NCI-H460 (cell line): ENCODE results near the gene CMTM8. TPM values are rescaled to one million over a fixed set of nuclear protein-coding genes. Genes with fewer than 3 reads are reported as not detected.

Experiments
- DNase-seq: peaks from one replicate; pipeline ENCODE4 v3.0.0-alpha.2; 2016; ENCODE audit warnings: low read depth; ENCODE audit errors: extremely low read depth
- small RNA-seq, 2 experiments: library from RNA; depleted of rRNA; stranded (forward); fragments of <200 nt; gene quantifications; one replicate each; pipeline ENCODE3, GENCODE V24; 2014
- total RNA-seq: library from RNA; depleted of rRNA; stranded (reverse); fragments of >200 nt; shearing (Covaris generic); gene quantifications from 2 replicates; pipeline ENCODE4 v1.2.3, GENCODE V29; 2014; rRNA removed

Gene CMTM8
- total RNA-seq, 1 experiment from 2014 or later, result 4.9 TPM

DNA sequence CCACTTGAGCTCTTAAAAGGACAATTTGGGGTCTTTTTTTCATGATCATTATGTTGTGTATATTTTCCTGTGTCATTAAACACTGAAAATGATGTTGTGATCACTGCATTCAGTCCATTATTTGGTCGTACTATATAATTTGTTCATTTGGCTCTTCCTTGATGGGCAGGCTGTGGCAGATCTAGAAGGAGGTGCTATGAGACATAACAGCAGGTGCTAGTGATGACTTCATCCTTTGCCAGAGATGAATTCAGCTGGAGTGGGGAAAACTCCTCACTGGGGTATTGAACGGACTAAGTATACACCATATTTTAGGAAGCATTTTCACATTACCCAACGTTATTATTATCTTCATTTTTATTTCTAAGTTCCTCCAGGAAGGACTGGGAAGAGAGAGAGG, 165.2 kb downstream of the CMTM8 start:
- DNase-seq, result no peak

DNA sequence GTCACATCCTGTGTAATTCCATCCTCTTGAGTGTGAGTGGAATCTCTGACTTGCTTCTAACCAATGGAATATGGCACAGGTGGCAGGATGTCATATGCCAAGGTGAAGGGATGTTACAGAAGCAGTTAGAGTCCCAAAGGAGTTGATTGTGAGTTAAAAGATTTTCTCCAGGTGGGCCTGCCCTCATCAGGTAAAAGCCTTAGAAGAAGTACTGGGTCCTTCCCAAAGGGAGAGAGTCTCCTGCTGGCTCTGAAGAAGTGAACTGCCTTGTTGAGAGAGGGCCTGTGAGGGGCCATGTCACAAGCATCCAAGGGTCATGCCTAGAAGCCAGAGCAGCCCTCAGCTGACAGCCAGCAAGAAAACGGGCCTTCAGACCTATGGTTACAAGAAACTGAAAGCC, 166.2 kb downstream of the CMTM8 start:
- no peak for DNase-seq

DNA sequence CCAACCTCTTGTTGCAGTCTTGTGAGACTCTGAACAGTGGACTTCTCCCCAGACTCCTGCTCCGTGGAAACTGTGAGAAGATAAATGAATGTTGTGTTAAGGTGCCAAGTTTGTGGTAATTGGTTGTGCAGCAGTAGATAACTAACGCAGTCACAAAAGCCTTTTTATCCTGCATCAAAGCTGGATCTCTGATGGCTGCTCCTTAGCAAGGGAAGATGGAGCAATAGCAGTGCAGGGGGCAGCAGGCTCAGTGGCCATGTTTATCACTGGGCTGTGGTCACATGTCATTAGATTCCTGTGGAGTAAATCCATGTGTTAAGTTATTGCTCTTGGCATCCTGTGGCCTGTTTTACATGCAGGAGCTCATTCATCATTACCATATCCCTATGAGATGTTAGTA, 166.7 kb downstream of the CMTM8 start:
- DNase-seq, result no peak

DNA sequence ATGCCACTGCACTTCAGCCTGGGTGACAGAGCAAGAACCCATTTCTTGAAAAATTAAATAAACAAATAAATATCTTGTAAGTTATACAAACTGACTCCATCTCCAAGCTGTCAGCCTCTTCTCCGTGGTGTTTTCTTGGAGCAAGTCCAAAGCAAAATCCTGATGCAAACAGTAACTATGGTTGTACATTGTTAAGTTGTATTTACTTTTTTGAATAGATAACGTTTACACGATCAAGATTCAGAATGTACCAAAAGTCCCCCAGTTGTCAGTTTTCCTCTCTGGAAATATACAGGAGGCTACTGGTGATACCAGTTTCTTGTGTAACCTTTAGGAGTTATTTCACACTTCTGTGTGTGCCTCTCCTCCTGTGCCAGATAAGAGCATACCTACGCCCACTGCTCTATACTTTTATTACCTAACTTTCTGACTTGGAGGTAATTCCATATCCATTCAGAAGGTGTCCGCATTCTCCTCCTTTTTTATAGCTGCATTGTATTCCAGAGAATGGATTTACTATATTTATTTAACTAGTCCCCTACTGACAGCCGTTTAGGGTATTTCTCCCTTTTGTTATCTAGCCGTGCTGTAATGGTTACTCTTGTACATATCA, 167.3 kb downstream of the CMTM8 start:
- no peak for DNase-seq

DNA sequence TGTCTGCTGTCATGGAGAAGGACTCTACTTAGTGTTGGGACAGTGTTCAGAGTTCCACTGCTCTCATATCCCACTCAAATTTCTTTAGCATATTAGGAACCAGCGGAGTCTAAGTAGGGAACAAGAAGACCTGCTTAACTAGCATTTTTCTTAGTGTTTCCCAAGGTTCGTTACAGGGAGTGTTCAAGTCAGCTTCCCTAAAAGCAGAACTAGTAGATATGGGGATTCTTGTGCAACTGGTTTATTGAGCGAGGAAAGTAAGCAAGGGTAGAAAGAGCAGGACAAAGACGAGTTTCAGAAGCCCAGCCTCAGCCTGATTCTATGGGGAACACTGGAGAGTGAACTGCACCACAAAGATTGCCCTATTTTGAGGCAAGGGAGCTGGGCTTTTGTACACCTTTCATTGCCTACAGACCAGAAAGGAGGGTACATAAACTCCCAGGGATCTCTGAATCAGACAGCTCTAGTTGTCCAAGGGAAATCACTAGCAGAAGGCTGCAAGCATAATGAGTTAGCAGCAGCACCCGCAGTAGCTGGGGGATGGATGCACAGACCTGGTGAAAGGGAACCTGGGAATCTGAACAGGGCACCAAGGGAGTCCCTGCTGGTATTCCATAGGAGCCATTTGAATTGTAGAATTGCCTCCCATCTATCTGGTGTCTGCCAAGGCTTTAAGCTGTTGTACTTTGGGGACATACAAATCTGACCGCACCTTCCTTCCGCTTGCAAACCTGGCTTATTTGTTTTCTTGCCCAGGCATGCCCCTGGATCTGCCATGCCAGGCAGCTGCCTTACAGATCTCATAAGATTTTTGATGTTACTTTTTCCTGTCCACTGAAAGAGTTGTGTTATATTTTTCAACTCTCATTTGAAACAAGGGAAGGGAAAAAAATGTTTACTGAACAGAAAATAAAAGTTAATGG, 168.3 kb downstream of the CMTM8 start:
- DNase-seq, result no peak

DNA sequence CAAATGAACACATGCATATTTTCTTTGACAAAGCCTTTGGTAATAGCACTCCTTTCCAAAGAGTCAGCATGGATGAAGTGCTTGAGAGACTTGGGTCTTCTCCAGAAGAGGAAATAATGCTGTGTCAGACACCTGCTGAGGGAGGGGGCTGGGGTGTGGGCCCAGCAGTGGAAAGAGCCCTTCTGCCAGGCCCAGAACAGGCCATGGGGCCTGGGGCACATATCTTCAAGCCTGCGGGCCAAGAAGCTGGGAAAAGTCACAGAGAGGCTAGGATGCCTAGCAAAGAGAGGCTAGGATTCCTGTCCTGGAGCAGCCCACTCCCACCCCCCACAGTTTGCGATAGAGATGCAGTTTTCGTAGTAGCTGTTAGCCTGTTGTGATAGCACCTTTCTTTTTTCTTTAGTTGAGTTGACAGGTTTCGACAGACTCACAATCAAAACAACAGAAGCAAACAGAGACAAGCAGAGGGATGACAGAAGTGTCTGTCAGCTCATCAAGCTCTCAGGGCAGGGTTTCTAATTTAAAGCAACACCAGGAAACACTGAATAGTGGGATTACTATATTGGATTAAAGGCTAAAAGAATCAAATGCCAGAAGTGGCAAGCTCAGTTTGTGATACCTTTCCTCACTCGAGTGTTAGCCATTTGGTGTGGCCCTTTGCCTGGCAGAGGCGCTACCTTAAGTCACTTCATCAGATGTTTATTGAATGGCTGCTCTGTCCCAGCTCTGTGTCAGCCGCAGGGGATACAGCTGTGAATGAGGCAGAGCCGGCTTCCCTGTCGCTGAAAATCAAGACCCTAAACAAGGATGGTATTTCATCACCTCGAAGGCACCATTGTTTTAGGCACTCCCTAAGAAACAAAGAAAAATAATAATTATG, 172.1 kb downstream of the CMTM8 start:
- DNase-seq, result no peak

DNA sequence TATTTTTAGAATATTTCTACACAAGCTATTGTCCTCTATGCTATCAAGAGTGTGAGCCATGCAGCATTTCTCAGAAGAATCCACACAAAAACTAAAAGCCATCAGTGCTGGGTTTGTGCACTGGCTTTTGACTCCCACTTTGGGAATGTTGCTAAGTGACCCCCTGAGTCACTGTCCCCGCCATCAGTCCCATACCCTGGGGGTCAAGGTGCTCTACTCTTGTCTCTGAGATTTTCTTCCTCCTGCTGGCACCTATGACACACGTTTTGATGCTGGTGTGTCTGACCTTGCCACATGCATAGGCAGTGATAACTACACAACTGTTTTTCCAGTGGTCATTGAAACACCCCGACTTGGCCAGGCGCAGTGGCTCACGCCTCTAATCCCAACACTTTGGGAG, 173.0 kb downstream of the CMTM8 start:
- DNase-seq, result no peak

DNA sequence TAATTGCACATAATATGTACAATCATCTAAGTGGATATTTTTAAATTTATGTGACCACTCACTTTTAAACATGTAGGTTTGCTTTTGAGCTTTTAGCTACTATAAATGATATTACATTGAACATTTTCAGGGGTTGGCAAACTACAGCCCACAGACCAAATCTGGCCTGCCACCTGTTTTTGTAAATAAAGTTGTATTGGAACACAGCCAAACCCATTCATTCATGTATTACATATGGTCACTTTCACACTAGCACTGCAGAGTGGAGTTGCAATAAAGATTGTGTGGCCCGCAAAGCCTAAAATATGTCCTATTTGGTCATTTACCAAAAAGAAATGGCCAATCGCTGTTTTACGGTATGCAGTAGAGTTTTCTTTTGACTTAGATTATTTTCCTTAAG, 174.4 kb downstream of the CMTM8 start:
- no peak for DNase-seq

DNA sequence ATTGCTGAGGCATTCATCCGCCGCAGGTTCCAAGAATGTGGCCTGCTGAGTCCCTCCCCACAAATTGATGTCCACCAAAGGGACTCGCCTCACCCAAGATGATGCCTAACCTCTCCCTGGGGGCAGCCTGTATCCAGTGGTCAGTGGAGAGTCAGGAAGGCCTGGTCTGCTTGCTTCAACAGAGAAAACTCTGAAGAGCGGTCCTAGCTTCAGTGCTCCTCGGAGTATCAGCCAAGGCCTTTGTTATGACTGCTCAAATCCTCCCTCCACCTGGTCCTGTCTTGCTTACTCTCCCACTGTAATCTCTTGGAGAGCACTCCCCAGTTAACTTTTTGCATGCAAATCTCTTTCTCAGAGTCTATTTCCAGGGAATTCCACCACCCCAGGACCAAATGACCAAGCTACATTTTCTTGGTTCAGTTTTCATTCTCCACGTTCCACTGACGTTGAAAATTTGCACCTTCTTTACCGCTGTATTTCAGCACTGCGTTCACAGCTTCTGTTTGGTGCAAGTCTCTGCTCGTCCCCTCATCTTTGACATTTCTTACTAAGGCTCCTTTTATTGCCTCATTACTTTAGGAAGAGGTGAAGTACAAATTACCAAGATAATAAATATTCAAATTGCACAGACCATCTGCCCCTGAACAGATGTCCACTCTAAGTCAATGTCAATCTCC, 175.5 kb downstream of the CMTM8 start:
- DNase-seq, result no peak

DNA sequence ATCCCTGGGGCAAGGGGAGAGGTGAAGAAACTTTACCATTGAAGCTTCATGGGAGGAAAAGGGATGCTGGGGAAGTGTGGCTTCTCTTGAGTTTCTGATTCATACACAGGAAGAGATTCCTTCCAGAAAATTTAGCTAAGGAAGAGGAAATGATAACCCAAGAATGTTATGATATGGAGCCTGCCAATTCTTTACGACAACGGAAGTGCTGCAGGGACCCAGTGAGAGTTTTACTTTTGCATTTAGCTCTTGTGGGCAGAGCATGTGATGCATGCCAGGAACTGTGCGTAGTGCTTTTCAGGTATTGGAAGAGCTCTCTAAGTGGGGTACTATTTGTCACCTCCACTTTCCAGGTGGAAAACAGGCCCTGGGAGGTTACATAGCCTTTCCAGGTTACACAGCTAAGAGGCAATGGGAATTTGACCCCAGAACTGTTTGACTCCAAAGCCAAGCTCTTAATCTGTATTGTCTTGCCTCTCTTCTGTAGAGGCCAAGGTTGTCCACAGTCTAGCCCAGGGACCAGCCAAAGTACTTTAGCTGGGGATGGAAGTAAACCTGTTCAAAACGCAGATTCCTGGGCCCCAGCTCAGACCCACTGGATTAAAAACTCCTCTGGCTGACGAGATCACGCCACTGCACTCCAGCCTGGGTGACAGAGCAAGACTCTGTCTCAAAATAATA, 176.2 kb downstream of the CMTM8 start:
- DNase-seq, result no peak

DNA sequence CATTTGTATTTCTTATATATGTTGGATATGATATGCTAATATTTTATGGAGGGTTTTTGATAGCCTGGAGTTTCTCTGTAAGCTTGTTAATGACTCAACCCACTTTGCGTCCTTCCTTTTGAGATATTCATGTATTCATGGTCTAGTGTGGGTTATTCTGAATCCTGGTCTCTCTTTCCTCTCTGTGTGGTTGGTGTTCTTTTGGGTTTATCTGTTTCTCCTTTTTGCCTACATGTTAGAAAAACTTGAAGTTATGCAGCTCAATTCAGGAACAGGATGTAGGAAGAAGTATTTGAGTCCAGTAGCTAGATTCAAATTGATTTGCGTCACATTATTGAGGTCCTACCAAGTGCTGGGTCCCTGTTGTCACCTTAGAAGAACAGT, 181.3 kb downstream of the CMTM8 start:
- DNase-seq, result no peak

Small RNA genes within 50 kb of the gene (small RNA-seq; reads per million reads assigned to genes)
- gene AC097639.2, result 0 reads per million in 2 experiments

Other genes with a start within 250 kb of the CMTM8 start
- gene GPD1L, start 132.1 kb upstream of the CMTM8 start, total RNA-seq, result 12.1 and 13.5 TPM in 2 replicates
- 10.9 and 12.3 TPM in 2 replicates for gene CMTM7, start 153.2 kb downstream of the CMTM8 start, total RNA-seq